Endothelial cell of umbilical vein (primary cell): Measurements from ENCODE around the gene DCAF5. TPM values are rescaled to one million over a fixed set of nuclear protein-coding genes. Genes with fewer than 3 reads are reported as not detected.

Source experiments
- BruUV-seq: library from RNA; stranded (reverse); fragments of 400-500 nt; replicated peaks from 2 replicates; lab custom pipeline; 2021; lab: Mats Ljungman, UMichigan
- CTCF ChIA-PET: fragments of 300-600, 350-600 bp; sonication (Branson Sonifier 250); formaldehyde crosslinking; loops from one replicate; lab custom pipeline; 2021; ENCODE audit warnings: antibody characterized with exemption, inconsistent platforms; lab: Charles Lee
- POLR2A ChIA-PET: fragments of 300-600, 350-600 bp; sonication (Branson Sonifier 250); formaldehyde crosslinking; loops from one replicate; lab custom pipeline; 2021; ENCODE audit warnings: antibody characterized with exemption, inconsistent platforms; lab: Charles Lee
- DNase-seq: peaks from one replicate; pipeline ENCODE4 v3.0.0-alpha.2; 2011; ENCODE audit warnings: low read depth, low spot score
- FAIRE-seq: peaks from 2 replicates; lab custom pipeline; 2011; peaks lifted over from hg19 to GRCh38; lab: Jason Lieb, UNC
- H2AFZ ChIP-seq: 2 replicates; pipeline ENCODE4 v1.6.0; 2012; ENCODE audit warnings: low read depth, low read length, control low read depth, inconsistent platforms
- H3K27ac ChIP-seq: 2 replicates; pipeline ENCODE4 v1.5.1; 2011; ENCODE audit warnings: low read depth, mild to moderate bottlenecking, control low read depth, low read length, moderate library complexity; ENCODE audit not compliant: insufficient read depth
- H3K27me3 ChIP-seq, 2 experiments: 2 replicates each; pipeline versions ENCODE4 v1.6.0 to v1.6.1; 2011; ENCODE audit warnings: low read length in 2 of 2, mixed read lengths in 1 of 2; ENCODE audit not compliant: control insufficient read depth in 2 of 2, insufficient read depth in 2 of 2
- H3K36me3 ChIP-seq, 2 experiments: 2 replicates in 1 of 2; 3 replicates in 1 of 2; pipeline ENCODE4 v1.5.1; 2011; ENCODE audit warnings: low read length in 2 of 2, mild to moderate bottlenecking in 1 of 2, moderate library complexity in 1 of 2; ENCODE audit not compliant: control insufficient read depth in 2 of 2, insufficient read depth in 2 of 2; ENCODE audit errors: extremely low read depth in 1 of 2
- H3K4me1 ChIP-seq: 3 replicates; pipeline ENCODE4 v1.5.1; 2011; ENCODE audit warnings: mild to moderate bottlenecking, low read length; ENCODE audit not compliant: control insufficient read depth, insufficient read depth; ENCODE audit errors: extremely low read depth
- H3K4me2 ChIP-seq: 2 replicates; pipeline ENCODE4 v1.6.1; 2011; ENCODE audit warnings: low read length, control low read depth, mixed read lengths; ENCODE audit not compliant: insufficient read depth
- H3K4me3 ChIP-seq, 3 experiments: fragments of 200-600 bp in 1 of 3; sonication (generic), shearing (Covaris generic) in 1 of 3; replicated peaks in 1 of 3; 2 replicates each; pipeline ENCODE4 v1.5.1; 2011 to 2016; ENCODE audit warnings: control low read depth in 3 of 3, low read length in 3 of 3, mild to moderate bottlenecking in 2 of 3, inconsistent platforms in 1 of 3, low read depth in 1 of 3, moderate library complexity in 1 of 3; ENCODE audit not compliant: insufficient read depth in 1 of 3
- H3K79me2 ChIP-seq: 2 replicates; pipeline ENCODE4 v1.6.0; 2012; ENCODE audit warnings: low read length, inconsistent platforms; ENCODE audit not compliant: control insufficient read depth, insufficient read depth
- H3K9ac ChIP-seq: replicated peaks from 2 replicates; pipeline ENCODE3; 2011; ENCODE audit warnings: low read length, control low read depth; ENCODE audit not compliant: insufficient read depth; ENCODE audit errors: extremely low read depth
- H3K9me1 ChIP-seq: replicated peaks from 3 replicates; pipeline ENCODE4 v1.6.0; 2011; ENCODE audit warnings: mild to moderate bottlenecking, low read length; ENCODE audit not compliant: control insufficient read depth, insufficient read depth; ENCODE audit errors: extremely low read depth
- H3K9me3 ChIP-seq: replicated peaks from 2 replicates; pipeline ENCODE4 v1.5.1; 2012; ENCODE audit warnings: low read length, inconsistent platforms; ENCODE audit not compliant: control insufficient read depth, insufficient read depth
- H4K20me1 ChIP-seq: replicated peaks from 2 replicates; pipeline ENCODE3; 2011; ENCODE audit warnings: mild to moderate bottlenecking, low read length; ENCODE audit not compliant: control insufficient read depth, insufficient read depth; ENCODE audit errors: extremely low read depth
- CTCF ChIP-seq, 2 donors: IDR thresholded peaks; 1 replicate in 1 of 2; 2 replicates in 1 of 2; pipeline ENCODE4 v1.5.1; 2011; ENCODE audit warnings: low read length in 2 of 2, mild to moderate bottlenecking in 2 of 2, moderate library complexity in 2 of 2, control low read depth in 1 of 2, inconsistent platforms in 1 of 2, low read depth in 1 of 2; ENCODE audit not compliant: insufficient read depth in 1 of 2; ENCODE audit errors: extremely low read depth in 1 of 2
- EZH2 ChIP-seq: IDR thresholded peaks from 2 replicates; pipeline ENCODE4 v1.6.1; 2012; ENCODE audit warnings: borderline replicate concordance, low read depth, mild to moderate bottlenecking, moderate library complexity, low read length, inconsistent platforms; ENCODE audit not compliant: severe bottlenecking
- FOS ChIP-seq: IDR thresholded peaks from 2 replicates; pipeline ENCODE4 v1.6.1; 2011; ENCODE audit warnings: mild to moderate bottlenecking, low read length, moderate library complexity, borderline replicate concordance; ENCODE audit not compliant: insufficient read depth
- GATA2 ChIP-seq: IDR thresholded peaks from 2 replicates; pipeline ENCODE4 v1.7.0; 2011; ENCODE audit warnings: low read depth, mild to moderate bottlenecking, moderate library complexity, mixed read lengths, low read length; ENCODE audit not compliant: insufficient read length, insufficient read depth
- JUN ChIP-seq: IDR thresholded peaks from 2 replicates; pipeline ENCODE4 v1.6.1; 2011; ENCODE audit warnings: borderline replicate concordance, low read depth; ENCODE audit not compliant: insufficient read length, insufficient read depth
- MYC ChIP-seq: IDR thresholded peaks from one replicate; pipeline ENCODE4 v1.6.1; 2011; ENCODE audit warnings: mild to moderate bottlenecking, low read depth, low read length
- POLR2A ChIP-seq: IDR thresholded peaks from 2 replicates; pipeline ENCODE4 v1.6.1; 2012; ENCODE audit warnings: low read depth, mild to moderate bottlenecking, control low read depth, low read length
- POLR2AphosphoS5 ChIP-seq: IDR thresholded peaks from 2 replicates; pipeline ENCODE4 v1.6.1; 2012; ENCODE audit warnings: low read depth, mild to moderate bottlenecking, control low read depth, low read length, moderate library complexity; ENCODE audit not compliant: insufficient read depth
- dilution Hi-C: fragments of 300-500 bp; cut with MboI; formaldehyde crosslinking; loops from one replicate; pipeline ENCODE4 v1.15.0; 2019; ENCODE audit warnings: low sequenced_read_pairs; ENCODE audit not compliant: extremely low pct_ligation_motif_present
- intact Hi-C: fragments of 100-400 bp; cut with micrococcal nuclease; formaldehyde crosslinking; loops from one replicate; pipeline ENCODE4 v1.10.0; 2022
- polyA plus RNA-seq, 4 experiments: library from polyadenylated mRNA; depleted of rRNA in 3 of 4; stranded (reverse) in 3 of 4; unstranded in 1 of 4; fragments of >200 nt; gene quantifications; 2 replicates each; pipeline versions ENCODE4 v1.2.1 to v1.2.3, GENCODE V29; 2011 to 2012; ENCODE audit warnings: missing spikeins in 1 of 4
- total RNA-seq: library from RNA; stranded (reverse); gene quantifications from 2 replicates; pipeline ENCODE4 v1.2.3, GENCODE V29; 2021
- TF ChIP-seq, protein P1 (sequence below): IDR thresholded peaks from 2 replicates; pipeline ENCODE4 v1.6.1; 2011; ENCODE audit not compliant: insufficient read depth, insufficient read length

DCAF5 gene
- total and polyA plus RNA-seq, 2 donors (not counting 3 experiments of a cell fraction or from before 2014, with no cell fraction given) = 37.9 to 52.5 TPM

GRCh38 chr14:69002069-69002468 lies 150.8 kb downstream of the DCAF5 start:
- Histone ChIP-seq H3K9me3 (no peaks in the 10 kb centered on the region), H3K27me3 (no peaks in the 10 kb centered on the region), H4K20me1 (no peaks in the 10 kb centered on the region), H2AFZ (no peak overlapping the region), H3K4me2 (no peak overlapping the region), H3K9ac (no peak overlapping the region), H3K4me1 (peaks cover 15% of the 10 kb centered on the region), H3K79me2 (no peaks in the 10 kb centered on the region), H3K9me1 (no peaks in the 10 kb centered on the region), H3K27ac (no peak overlapping the region), H3K36me3 (no peaks in the 10 kb centered on the region), H3K4me3 (no peak overlapping the region)
- CTCF ChIA-PET = interaction anchor here (0.9 to 1.6 kb wide), 4 partner anchors 20 to 102 kb away, joined by 3 to 4 read pairs (median 3); no protein-coding TSS in a partner anchor
- DNase-seq (no peak), FAIRE-seq (peak; percentile 26)
- no peak for TF ChIP-seq POLR2AphosphoS5
- TF ChIP-seq GATA2 = no peak
- no peak for TF ChIP-seq POLR2A
- TF ChIP-seq JUN = no peak
- TF ChIP-seq EZH2 = no peak
- dilution Hi-C loops (no loop called here), intact Hi-C loops (no loop called here)
- POLR2A ChIA-PET = interaction anchor here (0.9 kb wide), 1 partner anchor 15 kb away, joined by 3 read pairs; no protein-coding TSS in a partner anchor
- no TSS peak for BruUV-seq

GRCh38 chr14:69001375-69001774 lies 151.5 kb downstream of the DCAF5 start:
- no peak overlapping the region for H3K4me3 ChIP-seq
- no peaks in the 10 kb centered on the region for H3K79me2 ChIP-seq
- ChIA-PET CTCF (interaction anchor here (1.6 kb wide), 1 partner anchor 34 kb away, joined by 4 read pairs; no protein-coding TSS in a partner anchor), POLR2A (interaction anchor here (0.9 kb wide), 1 partner anchor 15 kb away, joined by 3 read pairs; no protein-coding TSS in a partner anchor)
- H3K4me2 ChIP-seq = no peak overlapping the region
- dilution Hi-C loops = no loop called here
- DNase-seq = no peak
- H3K9ac ChIP-seq = no peak overlapping the region
- no peaks in the 10 kb centered on the region for H3K27me3 ChIP-seq
- intact Hi-C loops = no loop called here
- H2AFZ ChIP-seq = no peak overlapping the region
- H3K27ac ChIP-seq = no peak overlapping the region
- H3K4me1 ChIP-seq = peaks cover 15% of the 10 kb centered on the region
- no peaks in the 10 kb centered on the region for H3K9me3 ChIP-seq
- H4K20me1 ChIP-seq = no peaks in the 10 kb centered on the region
- no peak for TF ChIP-seq CTCF (IDR thresholded peaks at IDR 0.05; ENCODE audit: extremely low read depth in 1 of 2, insufficient read depth in 1 of 2, low read depth in 1 of 2, low read length in 2 of 2)
- TF ChIP-seq, protein P1, sequence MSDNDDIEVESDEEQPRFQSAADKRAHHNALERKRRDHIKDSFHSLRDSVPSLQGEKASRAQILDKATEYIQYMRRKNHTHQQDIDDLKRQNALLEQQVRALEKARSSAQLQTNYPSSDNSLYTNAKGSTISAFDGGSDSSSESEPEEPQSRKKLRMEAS = no peak
- TF ChIP-seq FOS = no peak
- no peak for TF ChIP-seq MYC
- no peak for TF ChIP-seq EZH2
- TF ChIP-seq JUN = no peak
- no peak for TF ChIP-seq POLR2A
- no peak for TF ChIP-seq GATA2
- TF ChIP-seq POLR2AphosphoS5 = no peak
- no peaks in the 10 kb centered on the region for H3K36me3 ChIP-seq
- no TSS peak for BruUV-seq
- no peak for FAIRE-seq
- H3K9me1 ChIP-seq = no peaks in the 10 kb centered on the region
